Mesendoderm (in vitro differentiated cells): Measurements from ENCODE around the gene BARX2.

ENCODE experiments used
- DNase-seq: peaks from one replicate; pipeline ENCODE4 v3.0.0; 2013
- H2AK5ac ChIP-seq: 2 replicates; pipeline ENCODE4 v1.6.1; 2013; ENCODE audit warnings: low read length, inconsistent platforms
- H2BK120ac ChIP-seq: 2 replicates; pipeline ENCODE4 v1.6.1; 2013; ENCODE audit warnings: low read depth, mild to moderate bottlenecking, low read length, moderate library complexity, mixed read lengths
- H2BK15ac ChIP-seq: replicated peaks from 2 replicates; pipeline ENCODE4 v1.6.1; 2013; ENCODE audit warnings: low read depth, mild to moderate bottlenecking, moderate library complexity
- H2BK5ac ChIP-seq: 2 replicates; pipeline ENCODE4 v1.6.1; 2013; ENCODE audit warnings: low read length, inconsistent platforms
- H3K18ac ChIP-seq: 2 replicates; pipeline ENCODE4 v1.6.1; 2013; ENCODE audit warnings: mild to moderate bottlenecking, low read length, mixed read lengths
- H3K23ac ChIP-seq: one replicate; pipeline ENCODE4 v1.6.1; 2013; ENCODE audit warnings: low read length
- H3K27ac ChIP-seq: 2 replicates; pipeline ENCODE4 v1.5.1; 2013; ENCODE audit warnings: low read depth, mild to moderate bottlenecking, inconsistent platforms, low read length, moderate library complexity
- H3K27me3 ChIP-seq: 2 replicates; pipeline ENCODE4 v1.6.1; 2013; ENCODE audit warnings: low read length, control low read depth, mild to moderate bottlenecking, inconsistent platforms; ENCODE audit not compliant: insufficient read depth, poor library complexity
- H3K36me3 ChIP-seq: 2 replicates; pipeline ENCODE4 v1.6.1; 2013; ENCODE audit warnings: low read length, inconsistent platforms; ENCODE audit not compliant: control insufficient read depth, insufficient read depth
- H3K4ac ChIP-seq: one replicate; pipeline ENCODE4 v1.6.1; 2013; ENCODE audit warnings: low read depth, mild to moderate bottlenecking, low read length, moderate library complexity
- H3K4me1 ChIP-seq: 2 replicates; pipeline ENCODE4 v1.6.1; 2013; ENCODE audit warnings: low read depth, low read length, inconsistent platforms; ENCODE audit not compliant: control insufficient read depth
- H3K4me2 ChIP-seq: 2 replicates; pipeline ENCODE4 v1.6.1; 2013; ENCODE audit warnings: low read length
- H3K4me3 ChIP-seq: 2 replicates; pipeline ENCODE4 v1.5.1; 2013; ENCODE audit warnings: mild to moderate bottlenecking, low read length
- H3K56ac ChIP-seq: one replicate; pipeline ENCODE4 v1.6.1; 2013; ENCODE audit warnings: low read length
- H3K79me1 ChIP-seq: 2 replicates; pipeline ENCODE4 v1.6.1; 2013; ENCODE audit warnings: low read length, inconsistent platforms
- H3K79me2 ChIP-seq: 2 replicates; pipeline ENCODE4 v1.6.1; 2013; ENCODE audit warnings: mild to moderate bottlenecking, low read length; ENCODE audit not compliant: control insufficient read depth, insufficient read depth
- H3K9ac ChIP-seq: 2 replicates; pipeline ENCODE4 v1.6.1; 2013; ENCODE audit warnings: low read length, inconsistent platforms
- H4K5ac ChIP-seq: one replicate; pipeline ENCODE4 v1.6.1; 2013; ENCODE audit warnings: low read length
- H4K8ac ChIP-seq: one replicate; pipeline ENCODE4 v1.6.1; 2013; ENCODE audit warnings: low read depth, mild to moderate bottlenecking, control low read depth, low read length, moderate library complexity
- WGBS: extraction: QIAGEN DNeasy Blood & Tissue Kit; methylation state at CpG from one replicate; pipeline ENCODE4 v1.1.7; 2013; ENCODE audit warnings: low lambda C conversion rate, missing lambda C conversion rate; ENCODE audit not compliant: insufficient coverage; ENCODE audit errors: extremely low coverage; 5-methylcytosine and 5-hydroxymethylcytosine counted together

Gene BARX2

DNA sequence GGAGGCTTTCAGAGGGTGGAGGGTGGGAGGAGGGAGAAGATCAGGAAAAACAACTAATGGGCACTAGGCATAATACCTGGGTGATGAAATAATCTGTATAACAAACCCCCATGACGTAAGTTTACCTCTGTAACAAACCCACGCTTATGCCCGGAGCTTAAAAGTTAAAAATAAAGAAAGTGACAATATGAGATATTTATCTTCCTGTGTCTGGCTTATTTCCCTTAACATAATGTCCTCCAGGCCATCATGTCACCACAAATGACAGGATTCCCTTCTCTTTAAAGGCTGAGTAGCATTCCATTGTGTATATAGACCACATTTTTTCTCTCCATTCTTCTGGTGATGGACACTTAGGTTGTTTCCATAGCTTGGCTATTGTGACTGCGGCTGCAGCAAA, 79.5 kb downstream of the BARX2 start:
- H3K4me3 ChIP-seq = no peak overlapping the region
- no peak overlapping the region for H3K18ac ChIP-seq
- H3K4ac ChIP-seq = no peak overlapping the region
- H3K4me1 ChIP-seq = no peaks in the 10 kb centered on the region
- H3K27ac ChIP-seq = no peak overlapping the region
- H3K56ac ChIP-seq = no peak overlapping the region
- WGBS = no CpG with 5 or more reads among the region's 4 CpGs
- no peak for DNase-seq
- no peak overlapping the region for H2BK120ac ChIP-seq
- no peak overlapping the region for H2BK15ac ChIP-seq
- H3K36me3 ChIP-seq = no peaks in the 10 kb centered on the region
- no peak overlapping the region for H4K8ac ChIP-seq
- H4K5ac ChIP-seq = no peak overlapping the region
- H3K79me1 ChIP-seq = no peaks in the 10 kb centered on the region
- H3K9ac ChIP-seq = no peak overlapping the region
- H3K79me2 ChIP-seq = no peaks in the 10 kb centered on the region
- no peak overlapping the region for H2BK5ac ChIP-seq
- H2AK5ac ChIP-seq = no peak overlapping the region
- no peaks in the 10 kb centered on the region for H3K27me3 ChIP-seq
- no peak overlapping the region for H3K23ac ChIP-seq
- no peak overlapping the region for H3K4me2 ChIP-seq

DNA sequence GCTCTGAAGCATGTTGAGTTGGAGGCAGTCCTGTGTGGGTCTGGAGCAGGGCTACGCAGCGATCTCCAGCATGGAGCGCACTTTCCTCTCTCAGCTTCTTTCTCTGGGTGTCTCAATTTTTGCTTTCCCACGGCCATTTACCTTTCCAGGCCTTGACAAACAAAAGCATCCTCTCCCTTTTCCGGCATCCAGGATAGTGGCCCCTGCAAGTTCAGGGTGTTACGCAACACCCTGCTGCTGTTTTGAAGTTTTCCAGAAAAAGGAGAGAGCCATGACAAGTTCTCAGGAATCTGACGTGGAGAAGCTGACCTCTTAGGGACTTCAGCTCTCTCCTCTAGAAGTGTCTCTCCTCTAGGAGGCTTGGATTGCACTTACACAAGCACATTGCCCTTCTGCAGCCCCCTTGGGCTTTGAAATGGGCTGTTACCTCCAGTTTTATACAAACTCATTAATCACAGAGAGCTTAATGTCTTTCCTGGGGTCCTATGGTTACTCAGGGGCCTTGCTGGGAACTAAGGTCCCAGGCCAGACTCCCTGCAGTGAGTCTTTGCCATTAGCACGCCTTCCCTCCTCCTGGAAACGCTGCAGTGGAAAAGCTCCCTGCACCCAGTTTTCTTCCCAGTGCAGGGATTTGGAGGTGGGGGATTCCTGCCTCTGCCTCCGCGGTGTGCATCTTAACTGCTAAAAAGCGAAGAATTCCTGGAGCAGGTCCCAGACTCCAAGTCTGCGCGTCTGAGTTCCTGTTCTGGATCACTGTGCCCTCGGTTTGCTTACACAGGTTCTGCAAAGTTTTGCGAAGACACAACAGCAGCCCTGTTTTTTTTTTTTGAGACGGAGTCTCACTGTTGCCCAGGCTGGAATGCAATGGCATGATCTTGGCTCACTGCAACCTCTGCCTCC, 80.4 kb downstream of the BARX2 start:
- Histone ChIP-seq H3K23ac (no peak overlapping the region), H2BK120ac (no peak overlapping the region), H4K8ac (no peak overlapping the region), H2BK5ac (no peak overlapping the region), H2BK15ac (no peak overlapping the region), H3K36me3 (no peaks in the 10 kb centered on the region), H3K56ac (no peak overlapping the region), H2AK5ac (no peak overlapping the region), H4K5ac (no peak overlapping the region), H3K79me2 (no peaks in the 10 kb centered on the region), H3K18ac (no peak overlapping the region), H3K27ac (no peak overlapping the region), H3K9ac (no peak overlapping the region), H3K4me3 (no peak overlapping the region), H3K4ac (no peak overlapping the region), H3K79me1 (no peaks in the 10 kb centered on the region), H3K27me3 (no peaks in the 10 kb centered on the region), H3K4me2 (no peak overlapping the region), H3K4me1 (no peaks in the 10 kb centered on the region)
- no CpG with 5 or more reads among the region's 17 CpGs for WGBS
- no peak for DNase-seq

DNA sequence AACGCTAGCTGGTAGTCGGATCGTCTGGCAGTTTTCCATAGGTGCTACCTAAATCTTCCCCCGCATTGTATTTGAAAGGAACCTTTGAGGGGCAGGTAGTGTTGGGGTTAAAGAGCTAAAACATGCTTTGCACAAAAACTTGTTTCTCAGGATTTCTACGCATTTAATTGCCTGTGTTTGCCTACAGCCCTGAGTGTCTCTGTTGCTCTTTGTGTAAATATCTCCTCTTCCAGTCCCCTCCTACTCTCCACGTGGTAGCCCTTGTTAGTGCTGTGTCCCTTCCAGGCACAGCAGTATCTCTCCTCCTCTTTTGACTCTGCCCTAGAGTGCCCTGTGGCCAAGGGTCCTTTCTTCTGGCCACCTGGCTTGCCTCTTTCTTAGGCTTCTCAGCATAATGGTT, 81.7 kb downstream of the BARX2 start:
- H3K56ac ChIP-seq = no peak overlapping the region
- no peak overlapping the region for H4K8ac ChIP-seq
- H3K4ac ChIP-seq = no peak overlapping the region
- H3K27ac ChIP-seq = no peak overlapping the region
- H3K79me2 ChIP-seq = no peaks in the 10 kb centered on the region
- no peak overlapping the region for H2BK120ac ChIP-seq
- no peak overlapping the region for H3K4me3 ChIP-seq
- no CpG with 5 or more reads among the region's 6 CpGs for whole genome bisulfite sequencing
- H2BK5ac ChIP-seq = no peak overlapping the region
- H2AK5ac ChIP-seq = no peak overlapping the region
- no peaks in the 10 kb centered on the region for H3K36me3 ChIP-seq
- H3K27me3 ChIP-seq = no peaks in the 10 kb centered on the region
- no peak for DNase-seq
- no peaks in the 10 kb centered on the region for H3K79me1 ChIP-seq
- H3K23ac ChIP-seq = no peak overlapping the region
- no peak overlapping the region for H3K18ac ChIP-seq
- H3K9ac ChIP-seq = no peak overlapping the region
- H3K4me1 ChIP-seq = no peaks in the 10 kb centered on the region
- no peak overlapping the region for H3K4me2 ChIP-seq
- H2BK15ac ChIP-seq = no peak overlapping the region
- H4K5ac ChIP-seq = no peak overlapping the region

DNA sequence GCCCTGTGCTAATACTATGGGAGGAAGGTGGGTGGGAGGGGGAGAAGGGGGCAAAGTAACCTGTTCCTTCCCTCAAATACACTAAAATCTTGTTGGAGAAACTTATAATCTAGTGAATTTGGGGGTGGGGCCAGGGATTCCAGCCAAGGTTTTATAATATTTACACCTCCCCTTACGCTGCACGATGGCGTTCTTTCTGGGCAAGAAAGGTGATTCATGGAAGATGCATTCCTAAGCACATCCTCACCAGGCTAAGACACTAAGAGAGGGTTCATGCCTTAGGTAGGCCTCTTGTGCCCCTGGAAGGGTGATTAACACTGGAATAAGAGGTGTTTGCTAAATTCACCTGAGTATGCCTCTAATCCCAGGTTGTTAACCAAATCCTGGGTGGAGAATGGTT, 82.6 kb downstream of the BARX2 start:
- no peak overlapping the region for H3K9ac ChIP-seq
- no peaks in the 10 kb centered on the region for H3K27me3 ChIP-seq
- H3K79me2 ChIP-seq = no peaks in the 10 kb centered on the region
- H3K4me1 ChIP-seq = no peaks in the 10 kb centered on the region
- H2BK120ac ChIP-seq = no peak overlapping the region
- H2AK5ac ChIP-seq = no peak overlapping the region
- no peak overlapping the region for H3K4me2 ChIP-seq
- no peak overlapping the region for H3K18ac ChIP-seq
- no peak overlapping the region for H2BK5ac ChIP-seq
- H3K36me3 ChIP-seq = no peaks in the 10 kb centered on the region
- H4K8ac ChIP-seq = no peak overlapping the region
- H3K23ac ChIP-seq = no peak overlapping the region
- no peak overlapping the region for H3K27ac ChIP-seq
- H3K79me1 ChIP-seq = no peaks in the 10 kb centered on the region
- no peak overlapping the region for H3K4me3 ChIP-seq
- H3K56ac ChIP-seq = no peak overlapping the region
- H4K5ac ChIP-seq = no peak overlapping the region
- WGBS = no CpG with 5 or more reads among the region's 3 CpGs
- no peak overlapping the region for H3K4ac ChIP-seq
- H2BK15ac ChIP-seq = no peak overlapping the region
- no peak for DNase-seq

DNA sequence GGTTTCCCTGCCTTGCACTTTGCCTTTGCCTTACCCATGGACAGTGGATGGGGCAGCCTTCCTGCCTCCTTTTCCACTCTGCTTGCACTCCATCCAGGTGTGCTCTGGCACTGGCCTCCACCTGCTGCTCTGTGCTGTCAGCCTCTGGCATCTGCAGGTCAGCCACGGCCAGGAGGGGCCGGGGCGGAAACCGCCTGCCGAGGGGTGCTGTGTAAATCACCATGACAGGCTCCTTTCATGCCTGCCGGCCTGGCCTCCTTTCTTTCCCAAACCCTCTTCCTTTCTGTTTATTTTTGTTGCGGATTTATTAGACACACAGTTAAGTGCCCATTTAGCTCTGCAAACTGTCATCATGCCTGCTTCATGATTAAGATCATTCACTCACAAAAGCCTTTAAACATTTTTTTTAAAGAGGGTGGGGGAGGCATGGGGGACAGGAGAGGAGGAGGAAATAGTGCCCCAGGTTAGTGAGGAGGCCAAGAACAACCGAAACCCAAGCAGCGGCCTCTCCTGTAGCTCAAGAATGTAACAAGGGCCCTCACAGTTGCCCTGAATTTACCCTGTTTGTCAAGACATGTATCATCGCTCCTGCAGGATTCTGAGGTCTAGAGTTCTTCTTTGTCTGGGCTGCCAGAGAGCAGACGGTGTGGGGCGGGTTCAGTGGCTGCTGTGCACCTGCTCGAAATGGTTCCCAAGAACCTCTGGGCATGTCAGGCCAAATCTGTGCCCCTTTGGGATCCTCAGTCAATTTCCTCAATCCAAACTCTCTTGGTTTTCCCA, 83.3 kb downstream of the BARX2 start:
- Histone ChIP-seq H3K9ac (no peak overlapping the region), H3K27ac (no peak overlapping the region), H3K4me2 (no peak overlapping the region), H3K23ac (no peak overlapping the region), H3K4me1 (no peaks in the 10 kb centered on the region), H2BK120ac (no peak overlapping the region), H3K79me2 (no peaks in the 10 kb centered on the region), H2AK5ac (no peak overlapping the region), H3K36me3 (no peaks in the 10 kb centered on the region), H3K27me3 (no peaks in the 10 kb centered on the region), H4K5ac (no peak overlapping the region), H3K4me3 (no peak overlapping the region), H3K56ac (no peak overlapping the region), H2BK5ac (no peak overlapping the region), H3K4ac (no peak overlapping the region), H2BK15ac (no peak overlapping the region), H3K18ac (no peak overlapping the region), H3K79me1 (no peaks in the 10 kb centered on the region), H4K8ac (no peak overlapping the region)
- no CpG with 5 or more reads among the region's 13 CpGs for WGBS
- DNase-seq = no peak
